Calu3 (cell line): ENCODE measurements around the gene C11orf24. TPM values are rescaled to one million over a fixed set of nuclear protein-coding genes. Genes with fewer than 3 reads are reported as not detected.

Experiments used
- BruUV-seq: library from RNA; stranded (reverse); fragments of 400-500 nt; replicated peaks from 2 replicates; lab custom pipeline; 2021; lab: Mats Ljungman, UMichigan
- CTCF ChIA-PET: fragments of 300-600 bp; sonication (Branson Sonifier 250); formaldehyde crosslinking; loops from one replicate; lab custom pipeline; 2022; ENCODE audit warnings: antibody characterized with exemption; lab: Charles Lee
- DNase-seq: peaks from one replicate; pipeline ENCODE4 v3.0.0; 2022
- H3K27ac Mint-ChIP-seq: one replicate; pipeline ENCODE4 v1.8.0; 2022; ENCODE audit warnings: mixed read lengths; ENCODE audit not compliant: unreplicated experiment
- H3K27me3 Mint-ChIP-seq: one replicate; pipeline ENCODE4 v1.8.0; 2022; ENCODE audit warnings: mixed read lengths; ENCODE audit not compliant: unreplicated experiment
- H3K36me3 Mint-ChIP-seq: one replicate; pipeline ENCODE4 v1.8.0; 2022; ENCODE audit warnings: mild to moderate bottlenecking, moderate library complexity, mixed read lengths; ENCODE audit not compliant: insufficient read depth, unreplicated experiment
- H3K4me1 Mint-ChIP-seq: one replicate; pipeline ENCODE4 v1.8.0; 2022; ENCODE audit warnings: mild to moderate bottlenecking, low read depth, mixed read lengths; ENCODE audit not compliant: unreplicated experiment
- H3K4me3 Mint-ChIP-seq: one replicate; pipeline ENCODE4 v1.8.0; 2022; ENCODE audit warnings: mild to moderate bottlenecking, low read depth, moderate library complexity, mixed read lengths; ENCODE audit not compliant: unreplicated experiment
- H3K9me3 Mint-ChIP-seq: one replicate; pipeline ENCODE4 v1.8.0; 2022; ENCODE audit warnings: low read depth, mixed read lengths; ENCODE audit not compliant: unreplicated experiment
- intact Hi-C: fragments of 100-400 bp; cut with micrococcal nuclease; formaldehyde crosslinking; loops from one replicate; pipeline ENCODE4 v1.10.0; 2022; ENCODE audit not compliant: unreplicated experiment
- total RNA-seq: library from RNA; stranded (reverse); gene quantifications from 2 replicates; pipeline ENCODE4 v1.2.3, GENCODE V29; 2022
- TF ChIP-seq, protein P1 (sequence below): fragments of 200-600 bp; IDR thresholded peaks from one replicate; pipeline ENCODE4 v1.8.0; 2022; ENCODE audit warnings: antibody characterized with exemption; ENCODE audit not compliant: unreplicated experiment

Gene C11orf24
- total RNA-seq, 1 experiment from 2014 or later = 52.3 TPM

DNA sequence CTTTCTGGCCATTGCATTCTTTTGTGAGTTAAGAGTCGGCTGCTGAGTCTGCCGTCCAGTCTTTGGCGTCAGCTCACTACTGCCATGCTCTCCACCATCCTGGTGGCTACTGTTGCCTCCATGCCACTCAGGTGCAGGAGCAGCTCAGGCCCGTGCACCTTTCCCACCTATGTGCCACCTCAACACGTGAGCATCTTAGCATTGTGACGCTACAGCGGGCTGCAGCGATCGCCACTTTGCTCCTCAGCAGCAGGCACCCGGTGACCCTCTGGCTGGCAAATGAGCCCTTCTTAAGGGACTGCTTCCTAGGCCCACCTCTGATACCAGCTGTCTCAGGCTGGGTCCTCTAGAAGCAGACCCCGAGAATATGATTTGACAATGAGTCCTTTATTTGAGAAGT is 47.2 kb downstream of the C11orf24 start:
- peaks cover 5% of the 10 kb centered on the region for H3K9me3 Mint-ChIP-seq
- no peaks in the 10 kb centered on the region for H3K4me1 Mint-ChIP-seq
- TF ChIP-seq, protein P1, sequence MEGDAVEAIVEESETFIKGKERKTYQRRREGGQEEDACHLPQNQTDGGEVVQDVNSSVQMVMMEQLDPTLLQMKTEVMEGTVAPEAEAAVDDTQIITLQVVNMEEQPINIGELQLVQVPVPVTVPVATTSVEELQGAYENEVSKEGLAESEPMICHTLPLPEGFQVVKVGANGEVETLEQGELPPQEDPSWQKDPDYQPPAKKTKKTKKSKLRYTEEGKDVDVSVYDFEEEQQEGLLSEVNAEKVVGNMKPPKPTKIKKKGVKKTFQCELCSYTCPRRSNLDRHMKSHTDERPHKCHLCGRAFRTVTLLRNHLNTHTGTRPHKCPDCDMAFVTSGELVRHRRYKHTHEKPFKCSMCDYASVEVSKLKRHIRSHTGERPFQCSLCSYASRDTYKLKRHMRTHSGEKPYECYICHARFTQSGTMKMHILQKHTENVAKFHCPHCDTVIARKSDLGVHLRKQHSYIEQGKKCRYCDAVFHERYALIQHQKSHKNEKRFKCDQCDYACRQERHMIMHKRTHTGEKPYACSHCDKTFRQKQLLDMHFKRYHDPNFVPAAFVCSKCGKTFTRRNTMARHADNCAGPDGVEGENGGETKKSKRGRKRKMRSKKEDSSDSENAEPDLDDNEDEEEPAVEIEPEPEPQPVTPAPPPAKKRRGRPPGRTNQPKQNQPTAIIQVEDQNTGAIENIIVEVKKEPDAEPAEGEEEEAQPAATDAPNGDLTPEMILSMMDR = no peak
- H3K36me3 Mint-ChIP-seq = no peaks in the 10 kb centered on the region
- H3K27me3 Mint-ChIP-seq = peaks cover 28% of the 10 kb centered on the region
- no peak overlapping the region for H3K27ac Mint-ChIP-seq
- intact Hi-C loops = no loop called here
- BruUV-seq = no TSS peak
- no peak overlapping the region for H3K4me3 Mint-ChIP-seq
- no peak for DNase-seq
- CTCF ChIA-PET = interaction anchor here (1.3 kb wide), 1 partner anchor 9 kb away, joined by 5 read pairs; no protein-coding TSS in a partner anchor

GRCh38 chr11:68223275-68223674 is 48.5 kb downstream of the C11orf24 start:
- Mint-ChIP-seq H3K27ac (no peak overlapping the region), H3K9me3 (peaks cover 3% of the 10 kb centered on the region), H3K4me1 (no peaks in the 10 kb centered on the region), H3K36me3 (no peaks in the 10 kb centered on the region), H3K27me3 (peaks cover 35% of the 10 kb centered on the region), H3K4me3 (no peak overlapping the region)
- intact Hi-C loops = no loop called here
- no peak for DNase-seq
- TF ChIP-seq, protein P1 = no peak
- CTCF ChIA-PET = no interaction called here
- BruUV-seq = no TSS peak

- Mint-ChIP-seq H3K27me3 (peaks cover 44% of the 10 kb centered on the region), H3K27ac (no peak overlapping the region), H3K9me3 (no peaks in the 10 kb centered on the region), H3K36me3 (peaks cover 6% of the 10 kb centered on the region), H3K4me3 (no peak overlapping the region), H3K4me1 (no peaks in the 10 kb centered on the region)
- BruUV-seq = no TSS peak
- no peak for DNase-seq
- TF ChIP-seq, protein P1 = no peak
- CTCF ChIA-PET = no interaction called here
- intact Hi-C loops = no loop called here
These were observed 50.4 kb downstream of the C11orf24 start for GRCh38 chr11:68221406-68221805.

GRCh38 chr11:68216171-68216938 is 55.4 kb downstream of the C11orf24 start:
- TF ChIP-seq, protein P1 = no peak
- intact Hi-C loops = loop anchor here (10.0 kb wide), 1 partner anchor 78 kb away; no protein-coding TSS in a partner anchor
- Mint-ChIP-seq H3K9me3 (no peaks in the 10 kb centered on the region), H3K4me3 (no peak overlapping the region), H3K27me3 (peaks cover 28% of the 10 kb centered on the region), H3K36me3 (peaks cover 51% of the 10 kb centered on the region), H3K27ac (peak overlapping the region; percentile 63), H3K4me1 (peaks cover 31% of the 10 kb centered on the region)
- CTCF ChIA-PET = no interaction called here
- no TSS peak for BruUV-seq
- DNase-seq = peak; percentile 29
